ENCODE data around the gene FPR2.
"Not testable (repeated sequence)": the region's sequence is repeated elsewhere in the genome, so short reads cannot be mapped to it uniquely, and the experiment has no call there.

FPR2 gene

GRCh38 chr19:51739466-51740213 lies 21.3 kb upstream of the FPR2 start:
- DNase-seq, result no peak

GRCh38 chr19:51740356-51740755 lies 20.6 kb upstream of the FPR2 start:
- no peak for DNase-seq

- peak in 1 of 56 donors; percentile 2 for DNase-seq
These were observed 18.2 kb upstream of the FPR2 start for GRCh38 chr19:51742789-51743188.

- no peak for DNase-seq
These were observed 17.6 kb upstream of the FPR2 start for GRCh38 chr19:51743405-51743804.

GRCh38 chr19:51746731-51747130 lies 14.2 kb upstream of the FPR2 start:
- DNase-seq, result no peak

GRCh38 chr19:51749979-51750378 lies 11.0 kb upstream of the FPR2 start:
- no peak for DNase-seq

GRCh38 chr19:51750400-51751094 lies 10.4 kb upstream of the FPR2 start:
- no peak for DNase-seq

GRCh38 chr19:51751655-51752054 lies 9.3 kb upstream of the FPR2 start, which contains the start of gene FPR1:
TSS of gene FPR1 (minus strand) at chr19:51751878. CDS start at chr19:51746994, 4,884 bp downstream.
- DNase-seq, result peak in 4 of 56 donors; percentile 0 to 9 (median 3)

GRCh38 chr19:51754109-51754508 lies 6.9 kb upstream of the FPR2 start:
- DNase-seq, result peak in 1 of 56 donors; percentile 10

GRCh38 chr19:51754770-51755169 lies 6.2 kb upstream of the FPR2 start:
- no peak for DNase-seq

- no peak for DNase-seq
These were observed 5.4 kb upstream of the FPR2 start for GRCh38 chr19:51755571-51755970.

- no peak for DNase-seq
These were observed 716 bp downstream of the FPR2 start for GRCh38 chr19:51761696-51762095.

- DNase-seq, result no peak
These were observed 4.1 kb downstream of the FPR2 start for GRCh38 chr19:51765086-51765485.

GRCh38 chr19:51766461-51766860 lies 5.5 kb downstream of the FPR2 start:
- no peak for DNase-seq

GRCh38 chr19:51771376-51772130 lies 10.6 kb downstream of the FPR2 start:
- no peak for DNase-seq

GRCh38 chr19:51772977-51773376 lies 12.0 kb downstream of the FPR2 start:
- DNase-seq, result no peak

- DNase-seq, result not testable (repeated sequence)
These were observed 15.6 kb downstream of the FPR2 start for GRCh38 chr19:51776561-51776960.

GRCh38 chr19:51777570-51778462 lies 16.8 kb downstream of the FPR2 start:
- DNase-seq, result peak in 47 of 56 donors; percentile 3 to 71 (median 34)

GRCh38 chr19:51779181-51779580 lies 18.2 kb downstream of the FPR2 start:
- no peak for DNase-seq

GRCh38 chr19:51779703-51780102 lies 18.7 kb downstream of the FPR2 start:
- DNase-seq, result no peak

GRCh38 chr19:51780270-51780669 lies 19.3 kb downstream of the FPR2 start:
- no peak for DNase-seq
